IMR-90 (cell line): ENCODE data around the gene SLC4A3.

ENCODE experiments used
- BHLHE40 ChIP-seq: fragments of 150-350 bp; IDR thresholded peaks from 2 replicates; pipeline ENCODE4 v1.6.1; 2016; ENCODE audit warnings: mild to moderate bottlenecking, low read depth, low read length
- CEBPB ChIP-seq: IDR thresholded peaks from 2 replicates; pipeline ENCODE4 v1.6.1; 2012; ENCODE audit warnings: low read depth, low read length, improper control_type of control experiment
- CTCF ChIP-seq: conservative IDR thresholded peaks from 2 replicates; pipeline ENCODE4 v1.5.1; 2012; ENCODE audit warnings: mild to moderate bottlenecking, low read depth, low read length, improper control_type of control experiment
- FOS ChIP-seq: fragments of 150-350 bp; IDR thresholded peaks from 2 replicates; pipeline ENCODE4 v1.6.1; 2016; ENCODE audit warnings: low read depth, low read length
- MAFK ChIP-seq: IDR thresholded peaks from 2 replicates; pipeline ENCODE4 v1.6.1; 2012; ENCODE audit warnings: low read depth, low read length, improper control_type of control experiment
- POLR2A ChIP-seq: IDR thresholded peaks from 2 replicates; pipeline ENCODE4 v1.6.1; 2012; ENCODE audit warnings: mild to moderate bottlenecking, low read depth, low read length
- TF ChIP-seq, protein P1 (sequence below): fragments of 150-350 bp; IDR thresholded peaks from 2 replicates; pipeline ENCODE4 v1.6.1; 2016; ENCODE audit warnings: low read depth, mild to moderate bottlenecking, low read length, moderate library complexity, borderline replicate concordance

DNA sequence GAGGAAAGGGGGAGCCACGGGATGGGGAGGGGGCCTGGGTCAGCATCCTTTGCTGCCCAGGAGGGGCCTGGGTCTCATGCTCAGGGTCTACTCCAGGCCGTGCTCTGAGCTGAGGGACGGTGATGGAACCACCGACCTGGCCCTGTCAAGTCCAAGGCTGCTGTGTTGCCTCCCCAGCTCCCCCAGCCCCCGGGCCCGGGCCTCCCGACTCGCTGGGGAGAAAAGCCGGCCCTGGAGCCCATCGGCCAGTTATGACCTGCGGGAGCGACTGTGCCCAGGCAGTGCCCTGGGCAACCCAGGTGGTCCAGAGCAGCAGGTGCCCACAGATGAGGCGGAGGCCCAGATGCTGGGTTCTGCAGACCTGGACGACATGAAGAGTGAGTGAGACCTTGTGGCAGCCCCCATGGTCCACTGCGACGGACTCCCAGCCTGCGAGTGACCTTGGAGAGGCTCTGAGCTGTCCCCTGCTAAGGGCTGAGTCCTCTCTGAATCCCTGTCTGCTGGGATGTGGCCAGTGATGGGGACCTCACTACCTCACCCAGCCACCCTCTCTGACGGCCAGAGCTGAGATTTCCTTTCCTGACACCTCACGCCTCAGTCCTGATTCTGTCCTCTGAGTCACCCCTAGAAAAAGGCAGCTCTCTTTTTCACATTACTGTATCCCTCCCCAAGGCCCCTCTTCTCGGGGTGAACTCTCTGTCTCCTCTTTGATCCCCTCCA lies 2.7 kb downstream of the SLC4A3 start:
- no peak for TF ChIP-seq BHLHE40
- no peak for TF ChIP-seq CTCF
- TF ChIP-seq, protein P1, sequence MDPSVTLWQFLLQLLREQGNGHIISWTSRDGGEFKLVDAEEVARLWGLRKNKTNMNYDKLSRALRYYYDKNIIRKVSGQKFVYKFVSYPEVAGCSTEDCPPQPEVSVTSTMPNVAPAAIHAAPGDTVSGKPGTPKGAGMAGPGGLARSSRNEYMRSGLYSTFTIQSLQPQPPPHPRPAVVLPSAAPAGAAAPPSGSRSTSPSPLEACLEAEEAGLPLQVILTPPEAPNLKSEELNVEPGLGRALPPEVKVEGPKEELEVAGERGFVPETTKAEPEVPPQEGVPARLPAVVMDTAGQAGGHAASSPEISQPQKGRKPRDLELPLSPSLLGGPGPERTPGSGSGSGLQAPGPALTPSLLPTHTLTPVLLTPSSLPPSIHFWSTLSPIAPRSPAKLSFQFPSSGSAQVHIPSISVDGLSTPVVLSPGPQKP: no peak
- TF ChIP-seq POLR2A: no peak
- no peak for TF ChIP-seq FOS
- no peak for TF ChIP-seq CEBPB
- no peak for TF ChIP-seq MAFK
